GM21717 (cell line): Measurements from ENCODE around the gene ZFHX2.

ENCODE experiments used
- ATAC-seq: cut with Tn5 transposase; IDR thresholded peaks from one replicate; pipeline ENCODE4 v1.9.1; 2021; ENCODE audit warnings: mild to moderate bottlenecking, moderate library complexity; ENCODE audit not compliant: unreplicated experiment

The ZFHX2 gene

GRCh38 chr14:23481979-23482822 lies 69.4 kb downstream of the ZFHX2 start:
- no peak for ATAC-seq

DNA sequence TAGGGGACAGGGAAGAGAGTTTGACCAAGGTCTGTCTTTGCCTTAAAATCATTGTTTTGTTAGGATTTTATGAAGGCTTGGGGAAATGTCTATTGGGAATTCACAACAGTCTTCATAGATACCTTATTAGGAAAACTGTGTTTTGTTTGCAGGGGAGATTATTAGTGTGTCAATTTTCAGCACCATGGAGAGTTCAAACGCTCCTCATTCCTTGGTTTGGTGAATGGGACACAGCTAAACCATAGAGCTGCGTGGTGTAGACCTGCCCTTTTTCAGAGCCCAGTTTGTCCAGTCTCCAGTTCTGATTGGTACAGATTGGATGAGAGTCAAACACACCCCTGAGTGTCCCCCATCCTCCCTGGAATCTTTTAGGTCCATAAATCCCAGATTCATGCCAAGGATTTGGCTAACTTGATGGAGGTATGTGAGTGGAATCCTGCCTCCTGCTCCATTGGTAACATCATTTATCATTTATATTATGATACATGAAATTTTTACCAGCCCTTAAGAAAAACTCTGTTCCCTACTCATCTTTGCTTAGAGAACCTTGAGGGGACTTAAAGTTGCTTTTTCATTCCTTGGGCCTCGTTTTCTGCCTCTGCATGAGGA lies 70.1 kb downstream of the ZFHX2 start:
- no peak for ATAC-seq

DNA sequence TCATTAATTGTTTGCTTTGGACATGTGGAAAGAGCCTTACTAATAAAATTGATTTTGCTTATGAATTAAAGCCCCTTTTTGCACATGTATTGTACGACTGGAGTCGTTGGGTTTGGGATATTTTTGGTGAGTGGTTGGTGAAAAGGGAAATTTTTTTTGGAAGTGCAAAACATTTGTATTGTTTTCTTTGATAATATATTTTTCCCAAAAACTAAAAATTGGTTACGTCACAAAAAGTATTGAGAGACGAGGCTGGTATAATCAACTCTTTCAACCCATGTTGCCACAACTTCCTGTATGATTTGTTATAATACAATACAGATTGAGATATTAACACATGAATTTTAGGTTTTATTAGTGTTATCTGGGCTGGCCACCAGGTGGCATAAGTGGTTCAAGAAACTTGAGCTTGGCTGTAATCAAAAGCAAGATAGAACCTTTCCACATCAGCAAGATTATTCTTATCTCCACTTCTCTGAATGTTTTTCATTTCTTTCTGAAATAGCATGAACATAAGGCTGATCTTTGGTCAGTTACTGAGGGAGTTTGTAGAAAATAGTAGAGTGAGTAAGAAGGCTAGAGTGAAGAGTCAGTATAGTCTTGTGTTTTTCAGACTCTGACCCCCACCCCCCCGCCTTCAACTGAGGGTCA lies 73.3 kb downstream of the ZFHX2 start:
- ATAC-seq = no peak

DNA sequence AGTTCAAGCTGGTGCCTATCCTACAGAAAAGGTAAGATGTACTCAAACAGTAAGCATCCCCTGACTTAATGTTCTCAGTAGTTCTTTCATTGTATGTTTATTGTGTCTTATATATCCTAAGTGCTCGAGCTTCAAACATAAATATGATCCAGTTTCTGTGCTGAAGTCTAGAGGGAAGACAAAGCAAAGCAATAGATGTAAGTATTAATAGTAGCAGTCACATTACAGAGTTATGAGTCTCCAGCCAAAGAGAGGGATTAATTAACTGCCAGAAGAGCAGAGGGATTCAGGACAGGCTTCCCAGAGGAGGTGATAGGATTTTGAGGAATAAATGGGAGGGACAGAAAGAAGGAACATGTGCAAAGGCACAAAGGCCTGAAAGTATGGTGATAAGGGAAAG lies 80.6 kb downstream of the ZFHX2 start:
- no peak for ATAC-seq
